Cardiac septum (tissue), 1 donor: Measurements from ENCODE around the gene LRRC56. TPM values are rescaled to one million over a fixed set of nuclear protein-coding genes. Genes with fewer than 3 reads are reported as not detected.

Experiments used
- DNase-seq: peaks from one replicate; pipeline ENCODE4 v3.0.0-alpha.2; 2020; ENCODE audit warnings: low spot score
- intact Hi-C: fragments of 100-400 bp; cut with DNase I; formaldehyde crosslinking; loops from one replicate; pipeline ENCODE4 v1.14.0; 2022
- total RNA-seq: library from RNA; stranded (reverse); fragmentation: NEBNext Ultra II Directional; extraction: Animal tissue kit (Norgen Biotek cat#: 25700); gene quantifications from one replicate; pipeline ENCODE4 v1.2.1, GENCODE V29; 2021
- donor health status: DM: no; HTN: no; CAD: no.

Gene LRRC56
- total RNA-seq, 1 donor from 2014 or later, result 0.38 TPM

- intact Hi-C loops, result loop anchor here (1.0 kb wide), 1 partner anchor 42 kb away; the partner anchor contains the start of gene PHRF1
- DNase-seq, result no peak
Measured at GRCh38 chr11:534396-535209, 2.7 kb upstream of the LRRC56 start.

GRCh38 chr11:535210-535518 lies 2.2 kb upstream of the LRRC56 start:
- no peak for DNase-seq
- intact Hi-C loops, result loop anchor here (1.0 kb wide), 1 partner anchor 41 kb away; the partner anchor contains the start of gene PHRF1

- intact Hi-C loops, result loop anchor here (1.0 kb wide), 1 partner anchor 41 kb away; the partner anchor contains the start of gene PHRF1
Measured at GRCh38 chr11:535519-536454, 1.5 kb upstream of the LRRC56 start, which contains the start of gene HRAS. Gene HRAS (minus strand): TSS chr11:535576.

GRCh38 chr11:537622-538430 lies 499 bp downstream of the LRRC56 start:
- intact Hi-C loops, result no loop called here
- DNase-seq, result no peak

More at GRCh38 chr11:535519-536454, 1.5 kb upstream of the LRRC56 start, which contains the start of gene HRAS:
- DNase-seq, result peak; percentile 97

GRCh38 chr11:538431-539051 lies 1.2 kb downstream of the LRRC56 start:
- intact Hi-C loops, result no loop called here
- DNase-seq, result no peak

GRCh38 chr11:539971-540481 lies 2.7 kb downstream of the LRRC56 start:
- no peak for DNase-seq
- intact Hi-C loops, result no loop called here

- DNase-seq, result no peak
- intact Hi-C loops, result no loop called here
Measured at GRCh38 chr11:540583-541432, 3.5 kb downstream of the LRRC56 start.

GRCh38 chr11:541433-541885 lies 4.1 kb downstream of the LRRC56 start:
- intact Hi-C loops, result no loop called here
- DNase-seq, result no peak

GRCh38 chr11:544817-545166 lies 7.5 kb downstream of the LRRC56 start:
- intact Hi-C loops, result no loop called here
- DNase-seq, result no peak

GRCh38 chr11:545171-545570 lies 7.8 kb downstream of the LRRC56 start:
- intact Hi-C loops, result no loop called here
- no peak for DNase-seq

- intact Hi-C loops, result no loop called here
- no peak for DNase-seq
Measured at GRCh38 chr11:548700-549603, 11.6 kb downstream of the LRRC56 start.

- DNase-seq, result no peak
- intact Hi-C loops, result no loop called here
Measured at GRCh38 chr11:550021-550745, 12.9 kb downstream of the LRRC56 start.

GRCh38 chr11:550746-551085 lies 13.4 kb downstream of the LRRC56 start:
- intact Hi-C loops, result no loop called here

GRCh38 chr11:551131-551530 lies 13.8 kb downstream of the LRRC56 start:
- DNase-seq, result no peak
- intact Hi-C loops, result no loop called here

More at GRCh38 chr11:550746-551085, 13.4 kb downstream of the LRRC56 start:
- DNase-seq, result no peak

- DNase-seq, result no peak
- intact Hi-C loops, result no loop called here
Measured at GRCh38 chr11:551596-551995, 14.3 kb downstream of the LRRC56 start.
